HCT116 (cell line): ENCODE measurements around the gene NAA50.

Experiments used
- CEBPB ChIP-seq: IDR thresholded peaks from 2 replicates; pipeline ENCODE4 v1.6.1; 2012; ENCODE audit warnings: low read depth
- EZH2phosphoT487 ChIP-seq: fragments of 200-600 bp; IDR thresholded peaks from 2 replicates; pipeline ENCODE4 v1.6.1; 2018; ENCODE audit warnings: antibody characterized with exemption, borderline replicate concordance
- FOSL1 ChIP-seq: IDR thresholded peaks from 2 replicates; pipeline ENCODE4 v1.6.1; 2012; ENCODE audit warnings: low read depth
- JUND ChIP-seq: IDR thresholded peaks from 2 replicates; pipeline ENCODE4 v1.6.1; 2012
- POLR2A ChIP-seq: IDR thresholded peaks from 2 replicates; pipeline ENCODE4 v1.7.0; 2011; ENCODE audit warnings: borderline replicate concordance; ENCODE audit not compliant: insufficient read depth, insufficient read length; ENCODE audit errors: extremely low read depth
- POLR2AphosphoS5 ChIP-seq: IDR thresholded peaks from 2 replicates; pipeline ENCODE4 v1.6.1; 2011; ENCODE audit warnings: mild to moderate bottlenecking, low read depth, low read length, moderate library complexity
- RAD21 ChIP-seq: IDR thresholded peaks from 2 replicates; pipeline ENCODE4 v1.6.1; 2012; ENCODE audit warnings: low read depth, mild to moderate bottlenecking
- SP1 ChIP-seq: IDR thresholded peaks from 2 replicates; pipeline ENCODE4 v1.6.1; 2012; ENCODE audit warnings: low read depth
- TCF7L2 ChIP-seq: IDR thresholded peaks from 2 replicates; pipeline ENCODE4 v1.7.0; 2011; ENCODE audit warnings: borderline replicate concordance, inconsistent platforms; ENCODE audit not compliant: insufficient read depth, insufficient read length; ENCODE audit errors: extremely low read depth
- ZNF274 ChIP-seq: fragments of 200-500 bp; sonication (Bioruptor generic); IDR thresholded peaks from 2 replicates; pipeline ENCODE4 v1.6.1; 2014; ENCODE audit warnings: mild to moderate bottlenecking, low read depth, low read length, inconsistent platforms
- TF ChIP-seq, protein P1 (sequence below): IDR thresholded peaks from 2 replicates; pipeline ENCODE4 v1.6.1; 2012
- TF ChIP-seq, protein P2 (sequence below), 3 experiments: fragments of 200-600 bp in 1 of 3; sonication (generic) in 1 of 3; IDR thresholded peaks in 2 of 3; conservative IDR thresholded peaks in 1 of 3; 2 replicates each; pipeline ENCODE4 v1.5.1; 2012 to 2017; ENCODE audit warnings: low read depth in 2 of 3, low read length in 2 of 3, antibody characterized with exemption in 1 of 3, borderline replicate concordance in 1 of 3, control low read depth in 1 of 3, mild to moderate bottlenecking in 1 of 3, mixed read lengths in 1 of 3, mixed run types in 1 of 3, moderate library complexity in 1 of 3; ENCODE audit not compliant: insufficient read depth in 1 of 3
- TF ChIP-seq, protein P3 (sequence below): IDR thresholded peaks from 2 replicates; pipeline ENCODE4 v1.6.1; 2012; ENCODE audit warnings: low read depth

DNA sequence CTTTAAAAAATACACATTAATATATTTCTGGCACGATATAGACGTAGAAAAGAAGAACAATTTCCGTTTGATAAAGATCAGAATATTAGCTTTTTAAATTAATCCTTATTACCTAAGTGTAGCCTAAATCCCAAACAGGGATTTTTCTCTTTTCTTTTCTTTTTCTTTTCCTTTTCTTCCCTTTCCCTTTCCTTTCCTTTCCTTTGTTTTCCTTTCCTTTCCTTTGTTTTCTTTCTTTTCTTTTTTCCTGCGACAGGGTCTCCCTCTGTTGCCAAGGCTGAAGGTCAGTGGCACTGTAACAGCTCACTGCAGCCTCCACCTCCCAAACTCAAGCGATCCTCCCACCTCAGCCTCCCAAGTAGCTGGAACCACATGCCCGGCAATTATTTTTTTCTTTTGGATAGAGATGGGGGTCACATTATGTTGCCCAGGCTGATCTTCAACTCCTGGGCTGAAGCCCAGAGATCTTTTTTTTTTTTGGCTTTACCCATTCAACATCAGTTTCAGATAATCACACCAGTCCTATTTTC lies 47.8 kb downstream of the NAA50 start:
- TF ChIP-seq TCF7L2 (no peak), SP1 (no peak), POLR2A (no peak), POLR2AphosphoS5 (no peak), JUND (no peak), ZNF274 (no peak), EZH2phosphoT487 (no peak), RAD21 (no peak), FOSL1 (no peak), CEBPB (no peak)
- TF ChIP-seq, protein P1, sequence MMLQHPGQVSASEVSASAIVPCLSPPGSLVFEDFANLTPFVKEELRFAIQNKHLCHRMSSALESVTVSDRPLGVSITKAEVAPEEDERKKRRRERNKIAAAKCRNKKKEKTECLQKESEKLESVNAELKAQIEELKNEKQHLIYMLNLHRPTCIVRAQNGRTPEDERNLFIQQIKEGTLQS = no peak
- TF ChIP-seq, protein P2, sequence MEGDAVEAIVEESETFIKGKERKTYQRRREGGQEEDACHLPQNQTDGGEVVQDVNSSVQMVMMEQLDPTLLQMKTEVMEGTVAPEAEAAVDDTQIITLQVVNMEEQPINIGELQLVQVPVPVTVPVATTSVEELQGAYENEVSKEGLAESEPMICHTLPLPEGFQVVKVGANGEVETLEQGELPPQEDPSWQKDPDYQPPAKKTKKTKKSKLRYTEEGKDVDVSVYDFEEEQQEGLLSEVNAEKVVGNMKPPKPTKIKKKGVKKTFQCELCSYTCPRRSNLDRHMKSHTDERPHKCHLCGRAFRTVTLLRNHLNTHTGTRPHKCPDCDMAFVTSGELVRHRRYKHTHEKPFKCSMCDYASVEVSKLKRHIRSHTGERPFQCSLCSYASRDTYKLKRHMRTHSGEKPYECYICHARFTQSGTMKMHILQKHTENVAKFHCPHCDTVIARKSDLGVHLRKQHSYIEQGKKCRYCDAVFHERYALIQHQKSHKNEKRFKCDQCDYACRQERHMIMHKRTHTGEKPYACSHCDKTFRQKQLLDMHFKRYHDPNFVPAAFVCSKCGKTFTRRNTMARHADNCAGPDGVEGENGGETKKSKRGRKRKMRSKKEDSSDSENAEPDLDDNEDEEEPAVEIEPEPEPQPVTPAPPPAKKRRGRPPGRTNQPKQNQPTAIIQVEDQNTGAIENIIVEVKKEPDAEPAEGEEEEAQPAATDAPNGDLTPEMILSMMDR (IDR thresholded peaks at IDR 0.05 in 2 of 3, conservative IDR thresholded peaks at IDR 0.05 in 1 of 3; ENCODE audit: borderline replicate concordance in 1 of 3, insufficient read depth in 1 of 3, low read depth in 2 of 3, low read length in 2 of 3) = no peak
- TF ChIP-seq, protein P3, sequence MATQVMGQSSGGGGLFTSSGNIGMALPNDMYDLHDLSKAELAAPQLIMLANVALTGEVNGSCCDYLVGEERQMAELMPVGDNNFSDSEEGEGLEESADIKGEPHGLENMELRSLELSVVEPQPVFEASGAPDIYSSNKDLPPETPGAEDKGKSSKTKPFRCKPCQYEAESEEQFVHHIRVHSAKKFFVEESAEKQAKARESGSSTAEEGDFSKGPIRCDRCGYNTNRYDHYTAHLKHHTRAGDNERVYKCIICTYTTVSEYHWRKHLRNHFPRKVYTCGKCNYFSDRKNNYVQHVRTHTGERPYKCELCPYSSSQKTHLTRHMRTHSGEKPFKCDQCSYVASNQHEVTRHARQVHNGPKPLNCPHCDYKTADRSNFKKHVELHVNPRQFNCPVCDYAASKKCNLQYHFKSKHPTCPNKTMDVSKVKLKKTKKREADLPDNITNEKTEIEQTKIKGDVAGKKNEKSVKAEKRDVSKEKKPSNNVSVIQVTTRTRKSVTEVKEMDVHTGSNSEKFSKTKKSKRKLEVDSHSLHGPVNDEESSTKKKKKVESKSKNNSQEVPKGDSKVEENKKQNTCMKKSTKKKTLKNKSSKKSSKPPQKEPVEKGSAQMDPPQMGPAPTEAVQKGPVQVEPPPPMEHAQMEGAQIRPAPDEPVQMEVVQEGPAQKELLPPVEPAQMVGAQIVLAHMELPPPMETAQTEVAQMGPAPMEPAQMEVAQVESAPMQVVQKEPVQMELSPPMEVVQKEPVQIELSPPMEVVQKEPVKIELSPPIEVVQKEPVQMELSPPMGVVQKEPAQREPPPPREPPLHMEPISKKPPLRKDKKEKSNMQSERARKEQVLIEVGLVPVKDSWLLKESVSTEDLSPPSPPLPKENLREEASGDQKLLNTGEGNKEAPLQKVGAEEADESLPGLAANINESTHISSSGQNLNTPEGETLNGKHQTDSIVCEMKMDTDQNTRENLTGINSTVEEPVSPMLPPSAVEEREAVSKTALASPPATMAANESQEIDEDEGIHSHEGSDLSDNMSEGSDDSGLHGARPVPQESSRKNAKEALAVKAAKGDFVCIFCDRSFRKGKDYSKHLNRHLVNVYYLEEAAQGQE = no peak
